Activated CD4-positive, CD25-positive, alpha-beta regulatory T cell treated with anti-CD3 and anti-CD28 coated beads, Interleukin-2, amount 50 U/mL, for 72 hours (primary cell): ENCODE measurements around the gene BIRC5.
A peak's percentile ranks its signal among the peaks of the same experiment; 100 is the strongest.

Experiments
- DNase-seq: peaks from one replicate; pipeline ENCODE4 v3.0.0; 2021

The BIRC5 gene

DNA sequence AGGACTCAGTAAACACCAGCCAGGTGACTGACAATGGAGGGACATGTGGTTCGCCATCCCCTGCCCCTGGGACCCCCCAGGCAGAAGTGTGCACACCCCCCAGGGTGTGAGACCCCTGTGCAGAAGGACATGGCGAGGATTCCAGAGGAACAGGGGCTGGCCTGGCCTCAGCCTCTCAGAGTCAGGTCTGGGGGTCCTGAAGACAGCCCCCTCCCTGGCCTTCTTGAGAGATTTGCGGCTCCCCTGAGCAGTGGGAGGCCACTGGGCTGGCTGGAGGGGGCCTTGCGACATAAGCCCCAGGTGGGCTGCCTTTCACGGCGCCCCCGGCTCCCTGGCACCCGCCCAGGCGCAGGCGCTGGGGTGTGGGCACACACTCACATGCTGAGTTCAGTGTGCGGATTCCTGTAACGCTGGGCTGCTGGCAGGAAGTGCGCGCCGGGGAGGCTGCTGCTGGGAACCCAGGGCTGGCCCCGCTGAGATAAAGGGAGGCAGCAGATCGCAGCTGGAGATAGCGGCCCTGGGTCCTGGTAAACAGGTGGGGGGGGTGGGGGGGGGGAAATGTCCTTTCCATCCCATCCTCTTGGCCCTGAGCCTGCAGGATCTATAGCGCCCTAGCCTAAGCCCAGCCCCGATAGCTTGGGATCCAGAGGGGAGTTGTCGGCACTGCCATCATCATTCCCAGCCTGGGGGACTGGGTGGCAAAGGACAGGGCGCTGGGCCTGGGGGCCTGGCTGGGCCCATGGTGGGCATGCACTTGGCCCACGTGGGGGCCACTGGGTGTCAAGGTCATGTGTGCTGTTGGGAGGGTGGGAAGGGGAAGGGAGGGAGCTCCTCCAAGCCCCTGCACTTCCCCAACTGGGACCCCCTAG is 44.5 kb downstream of the BIRC5 start:
- DNase-seq, result peak; percentile 69

DNA sequence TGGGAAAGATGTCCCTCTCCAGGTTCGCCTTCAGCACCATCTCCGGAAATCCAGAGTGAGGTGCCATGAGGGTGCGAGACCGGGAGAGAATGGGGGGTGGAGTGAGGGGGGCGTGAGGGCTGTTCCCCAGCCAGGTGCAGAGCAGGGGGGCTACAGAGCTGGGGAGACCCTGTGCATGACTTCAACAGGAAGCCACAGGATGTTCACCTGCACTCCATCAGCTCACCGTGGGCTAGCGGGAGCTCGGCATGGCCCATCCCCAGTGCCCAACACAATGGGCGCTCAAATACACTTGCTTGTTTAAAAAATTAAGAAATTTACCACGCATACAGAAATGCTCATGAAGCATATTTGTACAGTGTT is 45.1 kb downstream of the BIRC5 start:
- no peak for DNase-seq

DNA sequence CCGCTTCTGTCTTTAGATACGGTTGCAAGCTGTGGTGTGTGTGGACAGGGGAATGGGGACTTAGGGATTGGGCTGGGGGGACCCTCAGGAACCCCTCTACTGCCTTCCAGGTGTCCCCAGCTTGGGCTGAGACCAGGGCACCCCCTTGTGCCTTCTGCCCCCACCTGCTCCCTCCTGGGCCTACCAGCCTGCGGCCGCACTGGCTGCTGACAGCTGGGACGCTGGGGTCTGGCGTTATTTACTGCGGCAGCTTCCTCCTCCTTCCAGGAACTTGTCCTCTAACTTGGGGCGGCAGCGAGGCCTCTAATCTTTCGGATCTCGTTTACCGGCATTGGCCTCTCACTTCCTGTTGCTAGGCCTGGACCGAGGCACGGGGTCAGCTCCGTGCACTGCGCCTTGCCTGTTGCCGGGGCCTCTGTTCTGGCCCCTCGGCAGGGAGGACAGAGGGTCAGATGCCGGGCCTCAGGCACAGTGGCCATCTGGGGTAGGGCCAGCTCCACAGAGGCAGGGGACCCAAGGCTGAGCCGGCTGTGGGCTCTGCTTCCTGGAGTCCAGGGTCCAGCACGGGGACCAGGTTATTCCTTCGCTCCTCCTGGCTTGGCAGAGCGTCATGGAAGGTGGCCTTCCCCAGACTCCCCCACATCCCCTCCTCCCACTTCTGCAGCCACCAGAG is 49.1 kb downstream of the BIRC5 start:
- peak; percentile 58 for DNase-seq

DNA sequence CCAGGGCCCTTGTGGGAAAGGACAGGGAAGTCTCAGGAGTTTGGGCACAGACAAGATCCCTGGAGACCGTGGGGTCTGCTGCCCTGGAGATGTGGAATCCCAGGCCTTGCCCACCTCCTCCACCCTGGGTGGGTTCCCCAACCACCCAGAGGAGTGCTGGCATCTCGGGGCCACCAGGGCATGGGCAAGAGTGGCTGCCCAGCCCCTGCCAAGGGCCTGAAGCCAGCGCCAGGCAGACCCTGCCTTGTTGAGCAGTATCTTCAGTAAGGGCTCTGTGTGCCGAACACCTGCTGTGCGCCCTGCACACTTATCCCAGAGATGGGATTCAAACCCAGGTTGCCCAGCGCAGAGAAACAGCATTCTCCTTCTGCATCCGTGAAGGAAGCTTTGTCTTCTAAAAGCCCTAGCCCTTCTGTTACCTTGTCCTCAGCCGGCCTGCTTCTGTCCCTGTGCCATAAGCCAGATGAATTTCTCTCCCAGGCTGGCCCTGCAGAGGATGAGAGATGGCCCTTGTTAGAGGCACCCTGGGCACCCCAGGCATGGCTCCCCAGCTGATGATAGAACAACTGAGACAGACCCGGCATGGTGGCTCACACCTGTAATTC is 49.8 kb downstream of the BIRC5 start:
- no peak for DNase-seq

DNA sequence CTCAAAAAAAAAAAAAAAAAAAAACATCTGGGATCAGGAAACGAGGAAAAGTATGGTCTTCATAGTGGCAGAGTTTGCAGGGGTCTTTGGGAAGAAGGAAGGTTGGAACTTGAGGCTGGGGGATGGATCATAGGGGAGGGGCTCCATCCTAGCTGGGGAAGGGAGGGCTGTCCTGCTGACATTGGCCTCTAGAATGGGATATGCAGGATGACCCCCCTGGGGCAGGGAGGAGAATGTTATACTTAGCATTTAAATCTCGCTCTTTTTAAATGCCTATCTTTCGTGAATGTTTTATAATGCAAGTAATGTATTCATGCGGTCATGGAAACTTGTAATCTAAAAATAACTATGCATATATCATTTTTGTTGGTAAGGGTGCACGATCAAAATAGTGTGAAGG is 50.5 kb downstream of the BIRC5 start:
- no peak for DNase-seq

DNA sequence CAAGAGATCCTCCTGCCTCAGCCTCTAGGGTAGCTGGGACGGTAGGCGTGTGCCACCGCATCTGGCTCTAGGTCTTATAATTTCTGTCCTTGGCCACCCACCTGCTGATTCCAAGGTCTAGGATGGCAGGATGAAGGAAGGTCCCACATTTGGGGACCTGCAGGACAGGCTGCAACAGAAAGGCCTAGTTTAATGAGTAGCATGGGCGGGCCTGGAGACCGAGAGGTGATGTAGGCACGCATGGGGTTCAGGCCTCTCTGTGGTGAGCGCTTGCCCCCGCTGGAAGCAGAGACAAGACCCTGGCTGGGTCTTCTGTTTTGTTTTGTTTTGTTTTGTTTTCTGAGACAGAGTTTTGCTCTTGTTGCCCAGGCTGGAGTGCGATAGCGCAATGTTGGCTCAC is 51.1 kb downstream of the BIRC5 start:
- no peak for DNase-seq

DNA sequence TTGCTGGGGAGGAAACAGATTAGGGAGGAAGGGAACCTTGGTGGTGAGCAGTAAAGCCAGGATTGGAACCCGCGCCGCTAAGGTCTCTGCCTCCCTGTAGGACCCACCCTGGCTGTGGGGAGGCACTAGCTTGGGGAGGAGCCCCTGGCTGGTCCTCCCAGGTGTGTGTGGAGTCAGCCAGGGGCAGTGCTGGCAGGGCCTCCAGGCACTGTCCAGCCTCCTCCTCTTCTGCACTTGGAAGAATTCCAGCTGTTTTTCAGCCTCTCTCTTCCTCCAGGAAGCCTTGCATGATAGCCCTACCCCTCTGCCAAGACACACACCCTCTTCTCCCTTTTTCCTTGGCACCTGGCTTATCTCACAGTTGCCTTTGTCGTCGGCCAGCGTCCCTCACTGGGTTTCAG is 52.2 kb downstream of the BIRC5 start:
- no peak for DNase-seq

DNA sequence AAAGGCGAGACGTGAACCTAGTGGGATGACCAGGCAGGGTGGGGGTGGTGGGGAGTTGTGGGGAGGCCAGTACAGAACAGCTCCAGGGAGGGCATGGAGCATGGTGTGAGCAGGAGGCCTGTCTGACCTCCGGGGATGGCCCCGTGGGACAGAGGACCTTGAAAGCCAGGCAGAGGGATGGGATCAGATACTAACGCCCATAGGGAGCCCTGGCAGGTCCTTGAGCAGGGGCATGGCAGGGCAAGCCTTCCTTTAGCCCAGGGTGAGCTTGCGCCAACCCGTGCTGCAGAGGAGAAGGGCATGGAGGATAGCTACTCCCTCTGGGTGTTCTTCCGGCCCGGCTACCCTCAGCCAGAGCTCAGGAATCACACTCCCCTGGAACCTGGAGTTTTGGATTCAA is 52.7 kb downstream of the BIRC5 start:
- no peak for DNase-seq

DNA sequence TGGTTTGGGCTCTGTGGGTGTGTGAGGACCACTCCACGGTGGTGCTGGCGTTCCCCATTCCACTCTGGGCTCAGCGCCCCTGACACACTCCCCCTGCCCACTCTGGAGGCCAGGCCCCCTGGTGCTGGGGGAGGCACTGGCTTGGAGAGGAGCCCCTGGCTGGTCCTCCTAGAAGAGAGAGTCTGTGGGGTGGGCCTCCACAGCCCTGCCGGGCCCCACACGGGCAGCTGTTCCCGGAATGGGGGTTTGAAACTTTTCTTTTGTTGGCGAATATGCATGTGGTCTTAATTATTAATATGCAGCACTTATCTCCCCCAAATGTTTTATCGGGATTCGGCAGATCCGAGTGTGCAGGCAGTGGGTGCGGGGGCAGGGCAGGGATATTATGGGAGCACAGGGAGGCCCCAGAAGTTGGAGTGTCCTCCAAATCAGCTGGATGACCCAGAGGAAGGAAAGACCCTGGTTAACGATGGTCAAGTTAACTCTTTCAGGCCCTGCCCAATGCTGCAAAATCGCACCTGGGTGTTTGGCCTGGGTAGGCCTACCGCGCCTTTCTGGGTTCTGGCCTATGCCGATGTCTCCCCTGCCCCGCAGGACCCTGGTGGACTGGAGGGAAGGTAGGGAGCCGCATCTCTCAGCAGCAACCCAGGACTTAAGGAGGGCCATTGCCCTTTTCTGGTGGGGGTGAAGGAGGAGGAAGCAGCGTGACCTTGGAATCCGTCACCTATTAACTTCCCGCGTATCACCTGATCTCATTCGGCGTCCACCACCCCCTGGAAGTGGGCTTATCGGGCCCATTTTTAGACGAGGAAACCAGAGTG is 53.4 kb downstream of the BIRC5 start:
- no peak for DNase-seq

DNA sequence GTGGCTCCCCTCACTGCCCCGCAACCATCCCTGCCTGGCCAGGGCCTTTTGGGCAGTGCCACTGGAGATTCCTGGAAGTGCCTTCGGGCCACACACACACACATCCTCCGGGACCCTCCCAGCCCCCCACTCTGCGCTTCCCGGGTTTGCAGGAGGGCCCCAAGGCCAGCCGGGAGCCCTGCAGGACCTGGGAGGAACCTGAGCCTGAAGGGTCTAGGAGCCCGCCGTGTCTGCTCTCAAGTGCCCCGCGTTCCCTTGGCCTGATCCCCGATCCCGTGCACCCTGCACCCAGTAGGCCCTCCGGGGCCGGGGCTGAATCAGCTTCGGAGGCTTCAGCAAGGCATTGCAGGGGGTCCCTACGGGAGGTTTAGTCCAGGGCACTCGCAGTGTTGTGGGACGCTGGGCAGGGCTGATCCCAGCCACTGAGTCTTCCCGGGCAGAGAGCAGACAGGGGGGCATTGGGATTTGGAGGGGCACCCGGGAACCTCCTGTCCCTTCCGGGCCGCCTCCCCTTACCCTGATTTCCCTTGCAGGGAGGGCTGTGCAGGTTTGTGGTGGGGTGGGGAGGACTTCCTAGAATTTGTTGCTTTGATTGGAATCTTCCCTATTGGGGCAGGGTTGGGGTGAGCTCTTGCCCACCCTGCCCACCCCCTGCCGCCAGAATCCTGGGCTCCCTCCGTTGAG is 54.3 kb downstream of the BIRC5 start:
- DNase-seq, result no peak

DNA sequence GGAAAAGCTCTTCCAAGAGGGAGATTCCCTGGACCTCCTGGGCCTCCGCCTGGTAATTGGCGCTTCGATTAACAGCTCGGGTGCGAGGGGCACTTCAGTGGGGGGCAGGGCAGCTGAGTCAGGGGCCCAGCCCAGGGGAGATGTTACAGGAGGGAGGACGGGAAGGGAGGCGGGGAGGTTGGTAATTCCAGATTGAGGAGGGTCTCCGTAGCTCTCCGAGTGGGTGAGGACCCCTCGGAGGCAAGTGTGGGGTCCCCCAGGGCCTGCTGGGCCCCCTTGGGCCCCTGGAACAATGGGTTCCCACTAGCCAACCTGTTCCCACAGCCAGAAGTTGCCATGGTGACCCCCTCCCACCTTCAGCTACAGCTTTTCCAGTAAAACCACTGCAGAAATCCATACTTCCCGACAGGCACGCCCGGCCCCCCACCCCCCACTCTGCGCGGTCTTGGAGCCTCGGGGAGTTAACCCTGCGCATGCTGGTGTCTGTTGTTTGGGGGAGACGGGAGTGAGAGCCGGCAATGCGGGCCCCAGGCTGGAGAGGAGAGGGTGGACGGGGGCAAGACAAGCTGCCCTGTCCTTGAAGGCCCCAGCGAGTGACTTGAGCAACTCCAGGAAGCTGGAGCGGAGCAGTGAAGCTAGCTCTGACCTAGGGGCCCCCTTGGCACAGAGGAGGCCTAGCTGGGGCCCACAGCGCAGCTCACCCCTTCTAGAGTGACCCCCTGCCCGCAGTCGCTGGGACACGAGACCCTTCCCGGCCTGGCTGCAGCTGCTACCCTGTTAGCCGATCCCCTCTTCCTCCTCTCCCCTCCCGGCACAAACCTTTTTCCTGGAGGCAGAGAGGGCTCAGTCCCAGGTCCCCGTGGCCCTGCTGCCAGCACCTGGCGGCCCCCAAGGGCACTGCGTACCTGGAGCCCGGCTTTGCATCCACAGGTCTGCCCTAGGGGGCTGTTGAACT is 55.2 kb downstream of the BIRC5 start:
- DNase-seq, result no peak

DNA sequence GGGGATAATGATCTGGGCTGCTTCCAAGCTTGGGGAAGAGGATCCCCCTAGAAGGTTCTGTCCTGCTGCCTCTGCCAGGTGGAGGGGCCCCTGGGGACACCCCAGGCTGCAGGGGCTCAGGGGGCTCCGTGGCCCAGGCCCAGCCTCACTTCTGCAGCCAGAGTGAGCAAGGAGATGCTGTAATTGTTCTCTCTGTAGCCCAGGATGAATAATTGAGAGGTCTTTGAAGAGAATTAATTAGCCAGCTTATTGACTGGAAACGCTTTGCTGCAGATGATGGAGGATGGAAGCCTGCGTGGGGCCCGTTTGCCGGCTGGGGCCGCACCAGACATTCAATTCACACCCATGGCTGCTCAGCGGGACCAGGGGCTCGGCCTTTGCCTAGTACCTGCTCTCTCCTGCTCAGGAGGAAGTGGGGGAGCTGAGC is 55.9 kb downstream of the BIRC5 start:
- DNase-seq, result no peak

DNA sequence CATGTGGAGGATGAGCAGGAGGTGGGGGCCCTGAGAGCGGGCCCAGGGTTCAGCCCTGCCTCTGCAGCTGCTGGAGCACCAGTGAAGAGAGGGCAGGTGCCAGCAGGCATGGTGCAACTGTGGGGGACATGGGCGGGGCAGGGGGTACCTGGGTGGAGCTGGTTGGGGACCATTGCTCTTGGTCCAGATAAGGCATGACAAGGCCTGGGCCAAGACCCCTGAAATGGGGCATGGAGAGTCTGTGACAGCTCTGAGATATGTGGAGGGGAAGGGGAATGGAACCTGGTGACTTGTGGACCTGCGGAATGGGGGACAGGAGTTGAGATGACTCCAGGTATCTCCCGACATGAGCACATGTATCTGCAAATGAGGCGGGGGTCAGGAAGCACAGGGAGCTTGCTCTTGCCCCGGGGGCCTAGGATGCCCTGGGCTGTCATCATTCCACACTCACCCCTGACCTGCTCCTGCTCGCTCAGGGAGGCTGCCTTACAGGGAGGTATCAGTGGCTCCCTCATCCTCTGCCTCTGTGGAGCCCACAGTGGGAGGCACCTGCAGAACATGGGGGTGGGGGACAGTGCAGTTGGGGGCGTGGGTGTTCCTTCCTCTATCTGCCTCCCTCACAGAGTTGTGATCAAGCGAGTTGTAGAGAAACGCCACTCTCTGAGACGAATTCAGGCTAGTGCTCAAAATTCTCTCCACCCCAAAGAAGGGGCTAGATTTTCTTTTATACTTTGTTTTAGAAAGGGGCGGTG is 57.5 kb downstream of the BIRC5 start:
- no peak for DNase-seq

DNA sequence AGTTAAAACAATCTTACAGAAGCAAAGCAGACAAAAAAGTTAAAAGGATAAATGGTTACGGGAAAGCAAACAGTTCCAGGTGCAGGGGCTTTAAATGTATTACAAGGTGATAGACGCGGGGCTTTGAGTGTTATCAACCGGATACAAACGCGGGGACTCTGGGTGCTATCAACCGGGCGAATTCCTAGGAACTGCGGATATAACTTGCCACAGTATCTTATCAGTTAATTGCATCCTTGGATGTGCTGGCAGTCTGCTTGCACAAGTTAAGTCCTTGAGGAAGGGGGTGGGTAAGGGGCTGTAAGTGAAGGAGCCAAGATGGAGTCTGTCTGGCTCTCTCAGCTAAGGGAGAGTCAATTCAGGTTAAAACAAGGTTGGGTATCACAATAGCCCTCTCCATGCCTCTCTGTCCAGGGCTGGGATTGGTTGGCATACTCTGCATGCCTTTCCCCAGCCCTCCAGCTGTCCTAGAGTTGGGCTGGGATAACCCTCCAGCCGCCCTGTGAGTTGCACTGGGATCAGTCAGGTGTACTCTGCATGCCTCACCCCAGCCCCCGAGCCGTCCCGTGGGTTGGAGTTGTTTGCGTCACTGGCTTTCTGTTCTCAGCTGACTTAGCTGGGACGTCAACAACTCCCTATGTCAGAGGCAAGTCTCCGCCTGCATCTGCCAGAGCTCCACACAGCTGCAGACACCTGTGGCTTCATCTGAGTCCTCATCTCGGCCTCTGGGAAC is 58.3 kb downstream of the BIRC5 start:
- no peak for DNase-seq

DNA sequence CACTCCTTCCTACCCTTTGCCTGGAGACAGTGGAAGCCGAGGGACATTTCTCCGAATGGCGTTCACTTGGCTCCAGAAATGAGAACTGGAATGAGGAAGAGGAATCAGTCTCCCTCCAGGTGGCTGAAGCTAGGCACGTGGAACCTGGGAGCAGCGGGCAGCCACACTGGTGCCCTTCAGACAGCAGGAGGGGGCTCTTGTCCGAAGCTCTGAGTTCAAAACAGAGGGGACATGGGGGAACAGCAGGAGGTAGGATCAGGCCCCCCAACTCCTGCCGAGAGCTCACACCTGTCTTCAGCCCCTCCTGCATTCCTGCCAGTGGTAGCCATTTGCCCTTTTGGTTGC is 58.8 kb downstream of the BIRC5 start:
- no peak for DNase-seq

DNA sequence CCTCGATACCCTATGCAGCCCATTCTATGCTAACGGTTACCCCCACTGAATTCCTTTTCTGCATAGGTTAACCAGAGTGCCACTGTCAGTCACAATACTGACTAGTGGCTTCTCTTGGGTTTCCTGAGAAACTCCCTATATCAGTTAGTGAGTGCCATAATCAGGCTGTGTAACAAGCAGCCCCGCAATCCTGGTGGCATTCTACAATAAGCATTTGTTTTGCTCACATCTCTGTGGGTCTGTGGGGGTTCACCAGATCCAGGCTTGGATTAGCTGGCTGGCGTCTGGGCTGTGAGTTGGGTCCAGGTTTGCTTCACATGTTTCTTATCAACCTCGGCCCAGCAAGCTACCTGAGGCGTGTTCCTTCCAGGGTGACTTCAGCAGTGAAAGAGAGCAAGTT is 59.8 kb downstream of the BIRC5 start:
- DNase-seq, result no peak
